Measurements from ENCODE around the gene ZNF274. TPM values are rescaled to one million over a fixed set of nuclear protein-coding genes. Genes with fewer than 3 reads are reported as not detected.
"Not testable (repeated sequence)": the region's sequence is repeated elsewhere in the genome, so short reads cannot be mapped to it uniquely, and the experiment has no call there.

Gene ZNF274
- 10 to 100 TPM; 16.5 to 30.4 (median 21.7) TPM for total RNA-seq

DNA sequence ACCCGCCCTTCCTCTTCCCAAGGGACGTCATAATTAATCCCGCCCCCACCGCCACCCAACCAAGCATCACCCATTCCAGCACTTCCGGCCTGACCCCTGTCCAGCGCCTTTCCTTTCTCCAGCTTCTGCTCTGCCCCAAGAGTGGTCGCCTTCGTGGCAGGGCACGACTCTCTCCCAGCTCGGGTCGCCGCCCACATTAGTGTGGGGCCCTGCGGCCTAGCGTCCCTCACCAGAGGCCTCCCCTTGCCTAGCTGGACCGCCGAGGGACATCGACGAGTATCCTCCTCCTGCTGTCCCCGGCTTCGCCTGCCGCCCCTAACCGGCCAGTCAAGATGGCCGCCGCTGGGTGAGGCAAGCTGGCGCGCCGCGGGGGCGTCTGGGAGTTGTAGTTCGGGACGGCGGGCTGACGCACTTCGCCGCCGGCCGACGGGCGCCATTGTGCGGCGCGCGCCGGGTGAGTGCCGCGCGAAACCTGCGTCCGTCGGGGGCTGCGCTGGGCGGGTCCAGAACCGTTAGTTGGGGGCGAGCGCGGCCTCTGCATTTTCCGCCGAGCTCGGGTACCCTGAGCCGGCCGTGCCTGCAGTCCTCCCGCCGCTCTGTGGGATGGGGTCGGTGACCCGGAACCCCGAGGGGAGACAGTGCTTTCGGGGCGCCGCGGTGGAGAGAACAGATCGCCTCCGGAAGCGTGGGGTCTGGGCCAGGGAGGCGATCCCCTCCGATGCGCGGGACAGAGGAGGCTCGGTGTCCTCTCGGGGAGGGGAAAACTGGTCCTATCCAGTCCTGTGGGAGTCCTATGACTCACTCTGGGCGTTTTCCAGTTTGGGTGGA lies at the start of gene ZNF274:
TSS of gene ZNF274 (plus strand) at position 73 of the 828 bp plus-strand sequence. CDS start 905 bp downstream, outside the sequence.
- peak; percentile 97 for ATAC-seq (ENCODE audit: low FRiP score)
- peak; percentile 65 for DNase-seq (ENCODE audit: low spot score)
- TF ChIP-seq, protein P1, sequence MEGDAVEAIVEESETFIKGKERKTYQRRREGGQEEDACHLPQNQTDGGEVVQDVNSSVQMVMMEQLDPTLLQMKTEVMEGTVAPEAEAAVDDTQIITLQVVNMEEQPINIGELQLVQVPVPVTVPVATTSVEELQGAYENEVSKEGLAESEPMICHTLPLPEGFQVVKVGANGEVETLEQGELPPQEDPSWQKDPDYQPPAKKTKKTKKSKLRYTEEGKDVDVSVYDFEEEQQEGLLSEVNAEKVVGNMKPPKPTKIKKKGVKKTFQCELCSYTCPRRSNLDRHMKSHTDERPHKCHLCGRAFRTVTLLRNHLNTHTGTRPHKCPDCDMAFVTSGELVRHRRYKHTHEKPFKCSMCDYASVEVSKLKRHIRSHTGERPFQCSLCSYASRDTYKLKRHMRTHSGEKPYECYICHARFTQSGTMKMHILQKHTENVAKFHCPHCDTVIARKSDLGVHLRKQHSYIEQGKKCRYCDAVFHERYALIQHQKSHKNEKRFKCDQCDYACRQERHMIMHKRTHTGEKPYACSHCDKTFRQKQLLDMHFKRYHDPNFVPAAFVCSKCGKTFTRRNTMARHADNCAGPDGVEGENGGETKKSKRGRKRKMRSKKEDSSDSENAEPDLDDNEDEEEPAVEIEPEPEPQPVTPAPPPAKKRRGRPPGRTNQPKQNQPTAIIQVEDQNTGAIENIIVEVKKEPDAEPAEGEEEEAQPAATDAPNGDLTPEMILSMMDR (IDR thresholded peaks at IDR 0.05) = no peak

DNA sequence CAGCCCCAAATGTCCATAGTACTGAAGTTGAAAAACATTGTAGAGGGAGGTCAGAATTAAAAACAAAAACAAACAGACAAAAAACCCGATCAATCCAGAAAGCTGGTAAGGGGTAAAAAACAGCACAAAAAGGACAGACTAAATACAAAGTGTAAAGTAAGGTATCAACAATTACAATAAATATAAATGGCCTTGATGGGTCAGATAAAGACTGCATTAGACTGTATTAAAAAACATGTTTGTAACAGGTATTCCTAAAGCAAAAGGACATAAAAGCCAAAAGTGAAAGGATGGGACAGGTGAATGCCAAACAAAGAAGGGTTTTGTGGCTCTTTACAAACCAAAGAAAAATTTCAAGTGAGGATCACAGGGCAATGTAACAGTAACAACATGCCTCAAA lies 48.6 kb upstream of the ZNF274 start:
- DNase-seq (ENCODE audit: low spot score) = no peak
- ATAC-seq (ENCODE audit: low FRiP score) = no peak
- TF ChIP-seq, protein P1 (IDR thresholded peaks at IDR 0.05) = no peak

DNA sequence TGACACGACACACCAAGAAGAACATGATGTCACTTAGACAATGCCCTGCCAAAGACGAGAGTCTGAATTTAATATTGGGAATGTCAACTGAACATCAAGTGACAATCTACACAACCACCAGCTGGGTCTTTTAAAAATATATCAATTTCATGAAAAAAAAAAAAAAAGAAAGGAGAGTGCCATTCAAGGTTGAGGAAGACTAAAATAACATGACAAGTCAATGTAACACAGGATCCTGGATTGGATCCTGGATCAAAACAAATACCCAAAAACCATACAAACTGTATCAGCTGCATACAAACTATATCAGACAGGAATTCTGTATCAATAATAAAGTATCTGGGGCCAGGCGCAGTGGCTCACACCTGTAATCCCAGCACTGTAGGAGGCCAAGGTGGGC lies 37.0 kb upstream of the ZNF274 start:
- DNase-seq (ENCODE audit: low spot score) (no peak), ATAC-seq (ENCODE audit: low FRiP score) (no peak)
- TF ChIP-seq, protein P1 (IDR thresholded peaks at IDR 0.05) = no peak

- ATAC-seq (ENCODE audit: low FRiP score); DNase-seq (ENCODE audit: low spot score): not testable (repeated sequence)
These were observed 35.4 kb upstream of the ZNF274 start for GRCh38 chr19:58147475-58147874.

DNA sequence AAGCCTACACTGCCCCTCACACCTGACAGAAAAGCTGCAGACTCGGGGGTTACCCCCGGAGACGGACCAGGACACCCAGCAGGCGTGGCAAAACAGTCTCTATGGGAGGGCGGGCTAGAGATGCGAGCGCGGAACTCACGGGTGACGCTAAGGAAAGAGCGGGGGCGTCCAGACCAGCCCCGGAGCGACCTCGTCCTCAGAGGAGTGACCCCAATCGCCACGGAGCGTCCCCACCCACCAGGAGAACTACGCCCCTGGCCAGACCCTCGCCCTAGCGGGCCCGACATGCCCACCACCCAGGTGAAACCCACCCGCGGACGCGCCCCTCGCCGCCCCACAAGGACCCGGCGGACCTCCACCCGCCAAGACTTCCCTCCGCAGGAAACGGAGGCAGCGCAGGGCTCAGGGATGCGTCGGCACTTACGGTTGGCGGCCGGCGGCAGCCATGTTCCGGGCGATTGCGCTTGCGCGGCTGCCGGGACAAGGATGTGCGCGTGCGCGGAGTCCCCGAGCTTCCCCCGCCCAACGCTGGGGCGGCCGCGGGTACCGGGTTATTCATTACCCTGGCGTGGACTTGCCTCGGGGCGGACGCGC lies 32.4 kb upstream of the ZNF274 start, which contains the start of gene ZNF329:
TSS of gene ZNF329 (minus strand) at position 462 of the 594 bp plus-strand sequence. CDS start 21,286 bp downstream, outside the sequence.
- TF ChIP-seq, protein P1 (IDR thresholded peaks at IDR 0.05) = no peak
- peak; percentile 78 for ATAC-seq (ENCODE audit: low FRiP score)

DNA sequence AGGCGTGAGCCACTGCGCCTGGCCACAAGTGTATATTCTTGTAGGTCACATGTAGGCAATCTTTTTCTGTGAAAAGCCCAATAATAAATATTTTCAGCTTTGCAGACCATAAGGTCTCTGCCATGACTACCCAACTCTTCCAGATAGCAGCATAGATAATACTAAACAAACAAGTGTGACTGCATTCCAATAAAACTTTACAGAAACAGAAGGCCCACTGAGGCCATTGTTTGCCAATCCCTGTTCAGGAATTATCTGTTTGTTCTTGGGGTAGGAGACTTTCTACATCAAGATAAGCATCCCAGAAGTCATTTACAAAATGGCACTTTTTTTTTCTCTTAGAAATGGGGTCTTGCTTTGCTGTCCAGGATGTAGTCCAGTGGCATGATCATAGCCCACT lies 29.5 kb upstream of the ZNF274 start:
- TF ChIP-seq, protein P1 (IDR thresholded peaks at IDR 0.05) = no peak
- ATAC-seq (ENCODE audit: low FRiP score) (no peak), DNase-seq (ENCODE audit: low spot score) (no peak)

More for the DNA sequence above, 32.4 kb upstream of the ZNF274 start, which contains the start of gene ZNF329:
- peak; percentile 74 for DNase-seq (ENCODE audit: low spot score)

DNA sequence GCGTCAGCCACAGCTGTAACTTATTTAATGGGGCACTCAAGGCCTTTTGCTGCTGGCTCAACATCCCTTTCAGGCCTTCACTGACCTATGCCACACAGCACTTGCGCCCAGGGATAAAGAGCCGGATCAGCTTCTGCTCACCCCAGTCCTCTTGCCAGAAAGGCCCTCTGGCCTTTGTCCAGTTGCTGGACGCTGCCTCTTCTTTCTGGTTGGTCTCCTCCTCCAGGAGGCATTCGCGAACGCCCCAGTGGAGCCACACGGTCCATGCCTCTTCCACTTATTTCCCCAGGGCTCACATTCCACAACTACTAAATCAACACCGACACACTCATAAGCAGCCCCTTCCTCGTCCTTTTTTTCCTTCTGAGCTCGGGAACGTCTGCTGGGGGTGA lies 28.6 kb upstream of the ZNF274 start:
- ATAC-seq (ENCODE audit: low FRiP score) = peak; percentile 23
- TF ChIP-seq, protein P1 (IDR thresholded peaks at IDR 0.05) = no peak
- DNase-seq (ENCODE audit: low spot score) = peak; percentile 22

All from omental fat pad (tissue), 4 donors.